Activated T-cell treated with anti-CD3 and anti-CD28 coated beads, Interleukin-2, amount 50 U/mL, for 72 hours (primary cell): Measurements from ENCODE around the gene TTBK2. TPM values are rescaled to one million over a fixed set of nuclear protein-coding genes. Genes with fewer than 3 reads are reported as not detected.
A peak's percentile ranks its signal among the peaks of the same experiment; 100 is the strongest.
"Not testable (repeated sequence)": the region's sequence is repeated elsewhere in the genome, so short reads cannot be mapped to it uniquely, and the experiment has no call there.

Experiments
- ATAC-seq, 2 donors: fragments of 150-1000 bp; cut with Tn5 transposase; replicated peaks in 1 of 2; 2 replicates each; pipeline ENCODE4 v1.10.0; 2021; ENCODE audit warnings: moderate library complexity in 2 of 2, mild to moderate bottlenecking in 1 of 2
- DNase-seq, 2 donors: peaks; one replicate each; pipeline ENCODE4 v3.0.0; 2021 to 2022; ENCODE audit warnings: mixed read lengths in 1 of 2
- H3K27ac Mint-ChIP-seq: one replicate; pipeline ENCODE4 v1.8.0; 2022; ENCODE audit warnings: mild to moderate bottlenecking, moderate library complexity, mixed read lengths
- H3K27me3 Mint-ChIP-seq: one replicate; pipeline ENCODE4 v1.8.0; 2022; ENCODE audit warnings: low read depth, mixed read lengths
- H3K36me3 Mint-ChIP-seq, 2 donors: one replicate each; pipeline ENCODE4 v1.8.0; 2022; ENCODE audit warnings: mixed read lengths in 2 of 2, mild to moderate bottlenecking in 1 of 2; ENCODE audit not compliant: insufficient read depth in 2 of 2
- H3K4me1 Mint-ChIP-seq: one replicate; pipeline ENCODE4 v1.8.0; 2022; ENCODE audit warnings: low read depth, mixed read lengths
- H3K4me3 Mint-ChIP-seq, 2 donors: one replicate each; pipeline ENCODE4 v1.8.0; 2022; ENCODE audit warnings: mild to moderate bottlenecking in 2 of 2, mixed read lengths in 2 of 2, moderate library complexity in 2 of 2
- H3K9me3 Mint-ChIP-seq, 2 donors: one replicate each; pipeline ENCODE4 v1.8.0; 2022; ENCODE audit warnings: mixed read lengths in 2 of 2
- total RNA-seq, 2 donors: library from RNA; stranded (reverse); gene quantifications; one replicate each; pipeline ENCODE4 v1.2.3, GENCODE V29; 2022

TTBK2 gene
- total RNA-seq: 10 to 100 TPM; 23.4 to 23.7 TPM

DNA sequence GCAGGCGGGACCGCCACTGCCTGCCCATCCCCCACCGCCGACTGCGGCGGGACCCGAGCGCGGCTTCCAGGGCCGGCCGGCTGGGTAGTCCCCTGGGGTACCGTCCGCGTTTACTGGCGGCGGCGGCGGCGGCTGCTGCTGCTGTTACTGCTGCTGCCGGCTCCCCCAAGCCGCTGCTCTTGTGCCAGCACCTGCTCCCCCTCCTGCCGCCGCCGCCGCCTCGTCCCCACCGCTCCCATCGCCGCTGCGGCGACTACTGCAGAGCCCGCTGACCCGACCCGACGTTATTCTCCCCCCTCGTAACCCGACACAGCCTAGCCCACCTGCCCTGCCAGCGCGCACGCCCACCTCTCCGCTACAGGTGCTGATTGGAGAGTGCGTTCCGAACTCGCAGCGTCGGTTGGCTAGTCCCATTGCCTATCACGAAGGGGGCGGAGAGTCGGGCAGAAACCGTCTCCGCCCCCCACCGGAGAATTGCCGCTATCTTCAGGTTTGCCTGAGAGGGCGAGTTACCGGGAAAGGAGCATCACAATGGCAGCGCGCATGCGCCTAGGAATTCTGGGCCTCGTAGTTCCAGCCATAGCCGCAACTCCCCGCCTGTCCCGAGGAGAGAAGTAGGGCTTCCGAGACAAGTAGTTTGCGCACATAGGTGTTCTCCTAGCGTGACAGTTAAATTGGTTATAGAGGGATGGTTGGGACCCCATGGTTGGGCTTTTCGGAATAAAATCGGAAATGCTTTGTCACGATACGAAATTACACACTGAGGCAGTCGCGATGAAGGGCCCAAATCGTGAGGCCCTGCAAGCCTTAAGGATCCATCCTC is at the start of gene TTBK2:
TSS of gene TTBK2 (minus strand) at position 260 of the 823 bp plus-strand sequence. CDS start 42,161 bp downstream, outside the sequence.
- Mint-ChIP-seq H3K36me3 (peaks cover 0 to 2% of the 10 kb centered on the region in 2 donors), H3K4me3 (peak within 1 kb of the TSS; percentile 89 to 98), H3K27me3 (no peaks in the 10 kb centered on the region), H3K27ac (peak within 1 kb of the TSS; percentile 97), H3K4me1 (peaks cover 37% of the 10 kb centered on the region), H3K9me3 (no peaks in the 10 kb centered on the region)
- ATAC-seq: peak; percentile 95
- peak; percentile 97 for DNase-seq

DNA sequence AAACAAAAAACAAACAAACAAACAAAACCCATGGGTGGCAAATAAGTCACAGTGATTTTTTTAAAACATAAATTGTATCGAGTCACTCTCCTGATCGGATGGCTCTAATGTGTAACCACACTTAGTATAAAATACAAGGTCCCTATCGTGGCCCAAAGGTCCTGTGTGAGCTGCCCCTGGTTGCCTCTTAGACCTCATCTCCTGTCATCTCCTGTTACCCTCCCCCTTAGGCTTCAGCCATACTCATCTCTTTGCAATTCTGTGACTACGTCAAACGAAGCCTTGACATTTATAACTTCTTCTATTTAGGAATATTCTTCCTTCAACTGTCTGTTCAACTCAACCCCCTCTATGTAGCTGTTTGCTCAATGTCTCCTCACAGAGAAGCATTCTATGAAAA is 43.9 kb upstream of the TTBK2 start:
- Mint-ChIP-seq H3K4me1 (no peaks in the 10 kb centered on the region), H3K36me3 (peaks cover 8 to 16% of the 10 kb centered on the region in 2 donors), H3K4me3 (no peak overlapping the region), H3K27me3 (no peaks in the 10 kb centered on the region), H3K9me3 (no peaks in the 10 kb centered on the region), H3K27ac (no peak overlapping the region)
- ATAC-seq: no peak
- DNase-seq: no peak

DNA sequence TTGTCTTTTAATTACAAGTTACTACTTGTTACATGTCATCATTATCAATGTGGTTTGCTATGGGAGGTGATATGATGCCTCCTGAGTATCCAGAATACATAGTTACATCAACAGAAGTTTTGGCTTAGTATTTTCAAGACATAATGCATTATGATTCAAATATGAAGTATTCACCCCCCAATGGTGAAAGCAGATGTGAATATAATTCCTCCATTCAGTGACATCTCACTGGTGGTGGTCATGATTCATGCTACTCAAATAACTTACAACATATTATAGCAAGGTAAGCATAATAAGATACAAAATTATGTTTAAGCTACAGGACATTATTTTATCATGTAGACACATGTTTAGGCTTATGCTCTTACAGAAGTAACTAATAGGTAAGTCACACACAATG is 34.9 kb upstream of the TTBK2 start:
- peaks cover 4% of the 10 kb centered on the region for H3K4me1 Mint-ChIP-seq
- peak overlapping the region; percentile 63 for H3K27ac Mint-ChIP-seq
- no peak overlapping the region for H3K4me3 Mint-ChIP-seq
- H3K9me3 Mint-ChIP-seq: no peaks in the 10 kb centered on the region
- DNase-seq: no peak
- peaks cover 3 to 25% of the 10 kb centered on the region in 2 donors for H3K36me3 Mint-ChIP-seq
- H3K27me3 Mint-ChIP-seq: no peaks in the 10 kb centered on the region
- ATAC-seq: peak in 1 of 2 donors; percentile 33

DNA sequence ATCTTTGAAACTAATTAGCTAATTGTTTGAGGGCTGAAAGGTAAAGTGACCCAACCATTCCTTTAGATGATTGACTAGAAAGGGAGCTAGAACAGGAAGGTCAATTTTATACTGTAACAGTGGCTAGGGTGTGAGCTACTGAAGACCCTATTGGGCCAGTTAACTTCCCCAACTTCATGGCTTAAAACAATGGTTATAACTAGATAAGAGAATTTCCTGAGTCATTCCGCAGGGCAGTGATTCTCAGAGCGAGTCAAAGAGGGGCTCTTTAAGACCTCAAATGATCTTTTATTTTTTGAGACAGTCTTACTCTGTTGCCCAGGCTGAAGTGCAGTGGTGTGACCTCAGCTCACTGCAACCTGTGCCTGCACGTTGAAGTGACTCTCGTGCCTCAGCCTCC is 33.7 kb upstream of the TTBK2 start:
- Mint-ChIP-seq H3K9me3 (no peaks in the 10 kb centered on the region), H3K27ac (no peak overlapping the region), H3K4me1 (peaks cover 4% of the 10 kb centered on the region)

DNA sequence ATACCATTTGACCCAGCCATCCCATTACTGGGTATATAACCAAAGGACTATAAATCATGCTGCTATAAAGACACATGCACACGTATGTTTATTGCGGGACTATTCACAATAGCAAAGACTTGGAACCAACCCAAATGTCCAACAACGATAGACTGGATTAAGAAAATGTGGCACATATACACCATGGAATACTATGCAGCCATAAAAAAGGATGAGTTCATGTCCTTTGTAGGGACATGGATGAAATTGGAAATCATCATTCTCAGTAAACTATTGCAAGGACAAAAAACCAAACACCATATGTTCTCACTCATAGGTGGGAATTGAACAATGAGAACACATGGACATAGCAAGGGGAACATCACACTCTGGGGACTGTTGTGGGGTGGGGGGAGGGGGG is 28.3 kb upstream of the TTBK2 start:
- ATAC-seq, H3K27ac Mint-ChIP-seq, H3K4me3 Mint-ChIP-seq, DNase-seq, H3K27me3 Mint-ChIP-seq, H3K9me3 Mint-ChIP-seq, H3K4me1 Mint-ChIP-seq: not testable (repeated sequence)
- H3K36me3 Mint-ChIP-seq: peaks cover 5 to 30% of the 10 kb centered on the region in 2 donors

More for the DNA sequence above, 33.7 kb upstream of the TTBK2 start:
- no peak overlapping the region for H3K4me3 Mint-ChIP-seq
- no peak for ATAC-seq
- DNase-seq: no peak
- peaks cover 3 to 32% of the 10 kb centered on the region in 2 donors for H3K36me3 Mint-ChIP-seq
- no peaks in the 10 kb centered on the region for H3K27me3 Mint-ChIP-seq

DNA sequence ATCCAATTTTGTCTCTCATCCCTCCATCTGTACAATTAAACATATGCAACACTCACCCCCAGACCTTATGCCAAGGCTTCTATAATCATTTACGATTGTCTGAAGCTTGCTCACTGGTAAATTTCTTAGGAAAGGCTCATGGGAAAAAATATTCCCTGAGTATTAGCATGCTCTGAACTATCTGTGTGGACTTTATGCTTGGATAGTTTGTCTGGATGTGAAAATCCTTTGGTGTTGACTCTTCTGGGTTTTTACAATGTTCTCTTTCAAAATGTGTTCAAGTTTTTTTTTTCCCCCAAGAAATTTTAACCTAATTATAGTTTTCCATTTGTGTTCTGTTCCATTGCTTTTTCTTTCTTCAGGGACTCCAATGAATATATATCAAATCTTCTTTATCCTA is 19.9 kb upstream of the TTBK2 start:
- H3K4me3 Mint-ChIP-seq: no peak overlapping the region
- H3K27ac Mint-ChIP-seq: no peak overlapping the region
- ATAC-seq: no peak
- no peak for DNase-seq
- H3K27me3 Mint-ChIP-seq: no peaks in the 10 kb centered on the region
- no peaks in the 10 kb centered on the region for H3K9me3 Mint-ChIP-seq
- H3K4me1 Mint-ChIP-seq: no peaks in the 10 kb centered on the region
- H3K36me3 Mint-ChIP-seq: peaks cover 0 to 11% of the 10 kb centered on the region in 2 donors

DNA sequence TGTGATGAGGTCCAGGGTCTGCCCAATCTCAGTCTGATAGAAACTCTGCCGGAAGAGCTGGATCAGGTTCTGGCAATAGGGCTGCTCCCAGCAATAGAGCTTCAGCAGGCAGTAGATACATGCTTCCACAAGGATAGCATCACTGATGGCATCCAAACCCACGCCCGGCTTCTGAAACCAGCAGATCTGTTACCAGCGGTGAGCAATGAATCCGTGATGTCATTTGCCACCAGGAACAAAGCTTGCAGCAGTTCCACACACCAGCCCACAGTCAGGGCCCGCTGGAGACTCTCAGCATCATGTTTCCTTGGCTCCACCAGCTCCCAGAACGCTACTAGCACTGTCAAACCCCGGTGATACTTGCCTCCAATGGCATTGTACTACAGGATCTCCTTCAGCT is 19.3 kb upstream of the TTBK2 start:
- DNase-seq: no peak
- Mint-ChIP-seq H3K4me1 (no peaks in the 10 kb centered on the region), H3K27me3 (no peaks in the 10 kb centered on the region), H3K36me3 (peaks cover 0 to 9% of the 10 kb centered on the region in 2 donors), H3K9me3 (no peaks in the 10 kb centered on the region), H3K4me3 (no peak overlapping the region), H3K27ac (no peak overlapping the region)
- ATAC-seq: no peak

DNA sequence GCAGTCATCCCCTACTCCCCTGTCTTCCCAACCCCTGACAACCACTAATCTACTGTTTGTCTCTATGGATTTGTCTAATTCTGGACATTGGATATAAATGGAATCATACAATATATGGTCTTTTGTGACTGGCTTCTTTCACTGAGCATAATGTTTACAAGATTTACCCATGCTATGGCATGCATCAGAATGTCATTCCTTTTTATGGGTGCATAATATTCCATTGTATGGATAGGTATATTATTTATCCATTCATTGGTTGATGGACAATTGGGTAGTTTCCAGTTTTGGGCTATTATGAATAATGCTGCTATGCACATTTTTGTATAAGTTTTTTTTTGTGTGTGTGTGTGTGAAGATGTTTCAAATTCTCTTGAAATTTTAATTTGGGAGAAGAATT is 16.6 kb upstream of the TTBK2 start:
- H3K4me1 Mint-ChIP-seq: no peaks in the 10 kb centered on the region
- no peaks in the 10 kb centered on the region for H3K27me3 Mint-ChIP-seq
- H3K4me3 Mint-ChIP-seq: no peak overlapping the region
- no peak overlapping the region for H3K27ac Mint-ChIP-seq
- ATAC-seq: no peak
- no peaks in the 10 kb centered on the region for H3K36me3 Mint-ChIP-seq
- no peaks in the 10 kb centered on the region for H3K9me3 Mint-ChIP-seq
- no peak for DNase-seq

DNA sequence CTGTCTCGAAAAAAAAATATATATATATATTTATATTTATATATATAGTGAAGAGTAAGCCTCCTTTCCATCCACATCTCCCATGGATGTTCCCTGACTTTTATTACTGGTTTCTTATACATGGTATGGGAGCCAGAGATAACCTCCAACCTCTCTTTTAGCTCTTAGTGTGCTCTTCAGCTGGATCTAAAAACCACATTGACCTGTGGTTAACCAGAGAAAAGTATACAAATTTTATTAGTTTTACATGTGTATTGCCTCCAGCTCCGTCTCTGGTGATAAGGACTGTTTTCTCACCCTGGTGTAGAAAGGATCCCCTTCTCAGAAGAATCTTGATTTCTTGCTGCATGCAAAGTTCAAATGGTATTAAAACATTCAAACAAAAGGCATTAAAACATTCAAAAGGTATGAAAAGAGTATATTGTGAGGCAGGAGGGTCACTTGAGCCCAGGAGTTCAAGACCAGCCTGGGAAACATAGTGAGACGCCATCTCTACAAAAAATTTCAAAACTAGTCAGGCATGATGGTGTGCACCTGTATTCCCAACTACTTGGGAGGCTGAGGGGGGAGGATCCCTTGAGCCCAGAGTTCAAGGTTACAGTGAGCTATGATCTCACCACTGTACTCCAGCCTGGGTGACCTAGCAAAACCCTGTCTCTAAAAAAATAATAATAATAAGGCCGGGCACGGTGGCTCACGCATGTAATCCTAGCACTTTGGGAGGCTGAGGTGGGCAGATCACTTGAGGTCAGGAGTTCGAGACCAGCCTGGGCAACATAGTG is 13.5 kb upstream of the TTBK2 start:
- DNase-seq (no peak), ATAC-seq (no peak)
- Mint-ChIP-seq H3K27me3 (no peaks in the 10 kb centered on the region), H3K9me3 (no peaks in the 10 kb centered on the region), H3K27ac (no peak overlapping the region), H3K4me3 (no peak overlapping the region), H3K4me1 (no peaks in the 10 kb centered on the region), H3K36me3 (no peaks in the 10 kb centered on the region)

DNA sequence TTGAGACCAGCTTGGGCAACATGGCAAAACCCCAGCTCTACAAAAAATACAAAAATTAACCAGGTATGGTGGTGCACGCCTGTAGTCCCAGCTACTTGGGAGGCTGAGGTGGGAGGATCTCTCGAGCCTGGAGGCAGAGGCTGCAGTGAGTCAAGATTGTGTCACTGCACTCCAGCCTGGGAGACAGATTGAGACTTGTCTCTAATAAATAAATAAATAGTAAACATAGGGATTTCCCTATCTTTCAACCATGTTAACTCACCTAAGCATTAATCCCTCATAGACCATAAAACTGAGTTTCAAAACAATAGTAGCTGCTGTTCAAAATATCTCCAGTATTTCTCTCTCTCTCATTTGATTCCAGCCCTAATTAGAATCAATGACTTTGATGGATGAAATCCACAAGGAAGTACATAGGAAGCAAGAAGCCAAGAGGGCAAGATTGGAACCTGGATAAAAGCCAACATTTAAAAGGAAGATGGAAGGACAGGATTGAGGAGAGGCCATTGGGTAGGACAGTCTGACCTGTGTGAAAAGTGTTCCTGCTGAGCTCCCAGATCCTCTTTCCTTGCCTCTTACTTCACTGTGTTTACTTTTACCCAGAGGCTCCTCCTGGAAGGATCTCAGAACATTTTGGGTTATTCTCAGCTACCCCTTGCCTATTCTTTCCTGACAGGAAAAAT is 12.4 kb upstream of the TTBK2 start:
- Mint-ChIP-seq H3K4me1 (no peaks in the 10 kb centered on the region), H3K9me3 (no peaks in the 10 kb centered on the region), H3K4me3 (no peak overlapping the region), H3K27ac (no peak overlapping the region), H3K36me3 (no peaks in the 10 kb centered on the region), H3K27me3 (no peaks in the 10 kb centered on the region)
- DNase-seq (no peak), ATAC-seq (no peak)

DNA sequence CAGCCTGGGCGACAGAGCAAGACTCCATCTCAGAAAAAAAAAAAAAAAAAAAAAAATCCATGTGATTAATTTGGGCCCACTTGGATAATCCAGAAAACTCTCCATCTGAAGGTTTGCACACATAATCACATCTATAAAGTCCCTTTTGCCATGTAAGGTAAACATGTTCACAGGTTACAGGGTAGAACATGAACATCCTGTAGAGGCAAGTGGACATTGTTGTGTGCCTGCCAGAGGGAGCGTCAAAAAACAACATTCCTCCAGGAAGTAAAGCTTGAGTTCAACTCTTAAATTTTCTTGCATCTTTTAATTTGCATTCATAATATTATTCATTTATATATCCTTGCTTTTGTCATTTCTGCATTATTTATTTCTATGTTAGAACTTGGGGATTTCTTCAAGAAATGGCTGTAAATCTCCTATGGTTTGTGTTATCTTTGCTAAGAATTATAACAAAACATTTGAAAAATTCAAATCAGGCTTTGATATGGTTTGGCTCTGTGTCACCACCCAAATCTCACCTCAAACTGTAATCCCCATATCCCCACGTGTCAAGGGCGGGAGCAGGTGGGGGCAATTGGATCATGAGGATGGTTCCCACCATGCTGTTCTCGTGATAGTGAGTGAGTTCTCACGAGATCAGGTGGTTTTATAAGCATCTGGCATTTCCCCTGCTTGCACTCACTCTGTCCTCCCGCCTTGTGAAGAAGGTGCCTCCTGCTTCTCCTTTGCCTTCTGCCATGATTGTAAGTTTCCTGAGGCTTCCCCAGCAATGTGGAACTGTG is 11.3 kb upstream of the TTBK2 start:
- Mint-ChIP-seq H3K27me3 (no peaks in the 10 kb centered on the region), H3K9me3 (no peaks in the 10 kb centered on the region), H3K27ac (no peak overlapping the region), H3K4me3 (no peak overlapping the region), H3K4me1 (no peaks in the 10 kb centered on the region), H3K36me3 (no peaks in the 10 kb centered on the region)
- DNase-seq (no peak), ATAC-seq (no peak)

DNA sequence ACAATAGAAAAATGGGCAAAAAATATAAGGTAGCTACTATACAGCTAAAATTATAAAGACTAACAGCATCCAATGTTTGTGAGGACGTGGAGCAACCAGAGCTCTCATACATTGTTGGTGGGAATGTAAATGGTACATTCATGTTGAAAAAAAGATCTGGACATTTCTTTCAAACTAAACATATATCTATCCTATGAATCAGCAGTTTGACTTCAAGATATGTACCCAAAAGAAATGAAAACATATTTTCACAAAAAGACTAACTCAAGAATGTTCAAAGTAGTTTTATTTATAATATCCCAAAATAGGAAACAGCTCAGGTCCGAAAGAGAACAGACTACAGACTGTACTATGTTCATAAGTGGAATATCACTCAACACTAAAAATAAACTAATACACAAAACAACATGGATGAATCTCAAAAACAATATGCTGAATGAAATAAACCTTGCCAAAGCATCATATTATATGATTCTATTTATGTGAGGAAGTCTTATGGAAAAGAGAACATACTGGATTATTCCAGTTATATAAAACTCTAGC is 8.8 kb upstream of the TTBK2 start:
- Mint-ChIP-seq H3K4me3 (no peak overlapping the region), H3K36me3 (no peaks in the 10 kb centered on the region), H3K27me3 (no peaks in the 10 kb centered on the region), H3K4me1 (no peaks in the 10 kb centered on the region), H3K9me3 (no peaks in the 10 kb centered on the region), H3K27ac (no peak overlapping the region)
- DNase-seq (no peak), ATAC-seq (no peak)
